C4-2B (cell line): ENCODE data around the gene S100A3.

Experiments
- CTCF ChIP-seq: fragments of 450-650 bp; conservative IDR thresholded peaks from 2 replicates; pipeline ENCODE4 v1.5.1; 2017; ENCODE audit warnings: mild to moderate bottlenecking
- ZFX ChIP-seq: fragments of 450-650 bp; IDR thresholded peaks from 2 replicates; pipeline ENCODE4 v1.6.1; 2017

DNA sequence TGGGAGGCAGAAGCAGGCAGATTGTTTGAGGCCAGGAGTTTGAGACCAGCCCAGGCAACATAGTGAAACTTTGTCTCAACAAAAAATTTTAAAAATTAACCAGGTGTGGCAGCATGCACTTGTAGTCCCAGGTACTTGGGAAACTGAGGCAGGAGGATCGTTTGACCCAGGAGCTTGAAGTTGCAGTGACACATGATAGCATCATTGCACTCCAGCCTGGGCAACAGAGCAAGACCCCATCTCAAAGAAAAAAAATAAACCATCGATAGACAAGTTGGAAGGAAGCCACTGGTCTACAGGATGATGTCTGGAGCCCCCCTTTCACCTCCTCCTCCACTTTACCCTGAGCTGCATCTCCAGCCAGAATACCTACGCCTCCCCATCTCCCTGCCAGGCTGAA is 29.8 kb downstream of the S100A3 start:
- no peak for TF ChIP-seq CTCF
- no peak for TF ChIP-seq ZFX
